ENCODE results near the gene NCDN.

NCDN gene

DNA sequence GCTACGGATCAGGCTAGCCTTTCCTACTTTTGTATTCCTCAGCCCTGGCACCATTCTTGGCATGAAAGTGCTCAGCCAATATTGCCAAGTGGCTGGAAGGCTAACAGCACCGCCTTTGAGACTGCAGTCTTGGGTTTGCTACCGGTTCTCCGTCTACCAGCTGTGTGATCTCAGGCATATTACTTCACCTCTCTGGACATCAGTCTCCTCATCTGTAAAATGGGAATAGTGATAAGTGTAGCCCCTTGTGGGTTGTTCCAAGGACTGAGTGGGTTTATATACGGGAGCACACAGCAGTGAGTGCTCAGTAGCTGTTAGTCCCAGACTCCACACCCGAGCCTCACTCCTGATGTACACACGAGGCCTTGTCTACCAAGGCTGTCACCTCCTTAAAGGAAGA is 29.2 kb downstream of the NCDN start:
- Histone ChIP-seq H3K23ac (ENCODE audit: low read depth, low read length, poor library complexity) (no peak overlapping the region), H3K4ac (ENCODE audit: low read length) (no peak overlapping the region), H2BK15ac (ENCODE audit: low read length) (no peak overlapping the region), H2BK120ac (ENCODE audit: low read depth, low read length) (no peak overlapping the region), H3K27me3 (ENCODE audit: control insufficient read depth in 3 of 3, insufficient read depth in 3 of 3, low read depth in 1 of 3, low read length in 3 of 3) (no peaks in the 10 kb centered on the region), H4K8ac (ENCODE audit: low read depth, low read length) (no peak overlapping the region), H2AK5ac (ENCODE audit: low read depth, low read length) (no peak overlapping the region), H3K27ac (replicated peaks; ENCODE audit: low read length) (no peak overlapping the region), H3K79me1 (ENCODE audit: low read depth, low read length) (no peaks in the 10 kb centered on the region), H3K18ac (ENCODE audit: low read length) (no peak overlapping the region), H3K4me2 (ENCODE audit: insufficient read depth, low read length, poor library complexity, severe bottlenecking) (no peak overlapping the region), H3K9me3 (replicated peaks in 1 of 2; ENCODE audit: control insufficient read depth in 2 of 2, insufficient read depth in 1 of 2, low read depth in 1 of 2, low read length in 2 of 2) (no peaks in the 10 kb centered on the region), H3K4me1 (ENCODE audit: control insufficient read depth in 2 of 2, insufficient read depth in 1 of 2, low read depth in 1 of 2, low read length in 2 of 2) (no peaks in the 10 kb centered on the region), H2AFZ (ENCODE audit: low read length) (no peak overlapping the region), H3K14ac (ENCODE audit: low read length) (no peak overlapping the region), H2BK12ac (ENCODE audit: low read length) (no peak overlapping the region), H3K4me3 (ENCODE audit: low read length in 2 of 2) (no peak overlapping the region), H3K36me3 (replicated peaks in 1 of 2; ENCODE audit: control insufficient read depth in 2 of 2, insufficient read depth in 2 of 2, low read length in 2 of 2) (peaks cover 0 to 4% of the 10 kb centered on the region in 2 donors), H3K9ac (ENCODE audit: low read depth, low read length, poor library complexity) (no peak overlapping the region), H4K91ac (ENCODE audit: low read depth, low read length, poor library complexity) (no peak overlapping the region), H2BK5ac (ENCODE audit: low read length) (no peak overlapping the region)
- DNase-seq (ENCODE audit: low spot score), result no peak
- no CpG with 5 or more reads among the region's 7 CpGs for WGBS, 2 donors (ENCODE audit: extremely low coverage in 2 of 2, insufficient read length in 2 of 2, insufficient replicate concordance in 1 of 2)

DNA sequence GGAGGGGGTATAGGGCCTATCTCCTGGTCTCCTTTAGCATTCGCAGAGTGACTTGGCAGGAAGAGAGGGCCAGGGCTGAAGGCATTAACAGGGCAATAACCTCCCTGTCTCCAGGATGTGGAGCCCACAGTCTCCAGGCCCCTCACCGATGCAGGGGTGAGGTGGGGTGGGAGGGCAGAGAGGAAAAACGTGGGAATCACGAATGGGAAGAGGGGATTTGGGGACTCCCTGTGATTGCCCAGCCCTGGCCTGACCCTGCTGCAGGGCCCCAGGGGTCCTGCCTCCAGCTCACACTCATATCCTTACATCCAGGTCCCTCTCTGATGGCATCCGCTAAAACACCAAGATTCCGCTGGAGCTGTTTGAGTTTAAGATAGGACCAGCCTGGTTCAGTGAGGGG is 30.1 kb downstream of the NCDN start:
- H3K4me1 ChIP-seq (ENCODE audit: control insufficient read depth in 2 of 2, insufficient read depth in 1 of 2, low read depth in 1 of 2, low read length in 2 of 2), result no peaks in the 10 kb centered on the region
- no CpG with 5 or more reads among the region's 6 CpGs for WGBS, 2 donors (ENCODE audit: extremely low coverage in 2 of 2, insufficient read length in 2 of 2, insufficient replicate concordance in 1 of 2)
- no peak overlapping the region for H2BK15ac ChIP-seq (ENCODE audit: low read length)
- no peak overlapping the region for H2BK12ac ChIP-seq (ENCODE audit: low read length)
- H2BK120ac ChIP-seq (ENCODE audit: low read depth, low read length), result no peak overlapping the region
- no peak overlapping the region for H3K9ac ChIP-seq (ENCODE audit: low read depth, low read length, poor library complexity)
- no peak overlapping the region for H2AFZ ChIP-seq (ENCODE audit: low read length)
- no peak overlapping the region for H3K4me3 ChIP-seq (ENCODE audit: low read length in 2 of 2)
- H3K9me3 ChIP-seq (replicated peaks in 1 of 2; ENCODE audit: control insufficient read depth in 2 of 2, insufficient read depth in 1 of 2, low read depth in 1 of 2, low read length in 2 of 2), result no peaks in the 10 kb centered on the region
- H3K14ac ChIP-seq (ENCODE audit: low read length), result no peak overlapping the region
- H3K36me3 ChIP-seq (replicated peaks in 1 of 2; ENCODE audit: control insufficient read depth in 2 of 2, insufficient read depth in 2 of 2, low read length in 2 of 2), result peaks cover 0 to 4% of the 10 kb centered on the region in 2 donors
- no peak overlapping the region for H3K4ac ChIP-seq (ENCODE audit: low read length)
- no peak overlapping the region for H3K23ac ChIP-seq (ENCODE audit: low read depth, low read length, poor library complexity)
- DNase-seq (ENCODE audit: low spot score), result no peak
- no peak overlapping the region for H4K8ac ChIP-seq (ENCODE audit: low read depth, low read length)
- H2AK5ac ChIP-seq (ENCODE audit: low read depth, low read length), result no peak overlapping the region
- H3K4me2 ChIP-seq (ENCODE audit: insufficient read depth, low read length, poor library complexity, severe bottlenecking), result no peak overlapping the region
- no peak overlapping the region for H2BK5ac ChIP-seq (ENCODE audit: low read length)
- H3K27me3 ChIP-seq (ENCODE audit: control insufficient read depth in 3 of 3, insufficient read depth in 3 of 3, low read depth in 1 of 3, low read length in 3 of 3), result no peaks in the 10 kb centered on the region
- no peaks in the 10 kb centered on the region for H3K79me1 ChIP-seq (ENCODE audit: low read depth, low read length)
- H4K91ac ChIP-seq (ENCODE audit: low read depth, low read length, poor library complexity), result no peak overlapping the region
- no peak overlapping the region for H3K27ac ChIP-seq (replicated peaks; ENCODE audit: low read length)
- H3K18ac ChIP-seq (ENCODE audit: low read length), result no peak overlapping the region

DNA sequence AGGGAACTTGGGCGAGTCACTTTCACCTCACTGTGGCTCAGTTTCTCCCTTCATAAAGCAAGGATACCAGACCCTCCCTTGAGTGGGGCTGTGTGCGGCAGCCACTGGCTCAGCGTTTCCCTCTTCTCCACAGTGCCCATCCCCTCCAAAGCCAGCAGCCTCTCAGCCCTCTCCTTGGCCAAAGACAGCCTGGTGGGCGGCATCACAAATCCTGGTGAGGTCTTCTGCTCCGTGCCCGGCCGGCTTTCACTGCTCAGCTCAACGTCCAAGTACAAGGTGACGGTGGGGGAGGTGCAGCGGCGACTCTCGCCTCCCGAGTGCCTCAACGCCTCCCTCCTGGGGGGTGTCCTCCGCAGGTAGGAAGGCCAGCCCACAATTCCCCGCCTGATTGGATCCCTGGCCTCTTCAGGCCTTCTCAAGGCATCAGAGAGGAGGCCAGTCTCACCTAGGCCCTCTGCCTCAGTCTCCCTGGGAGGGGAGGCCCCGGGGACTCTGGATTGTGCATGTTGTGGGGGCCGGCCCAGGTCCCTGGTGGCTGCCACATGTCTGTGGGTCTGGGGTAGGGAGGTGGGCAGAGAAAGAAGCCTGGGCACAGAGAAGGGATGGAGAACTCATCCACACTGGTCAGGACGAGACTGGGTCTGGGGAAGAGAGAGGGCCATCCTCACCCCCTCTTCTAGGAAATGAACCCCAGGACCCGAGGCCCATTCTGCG is 30.8 kb downstream of the NCDN start:
- no peak overlapping the region for H3K14ac ChIP-seq (ENCODE audit: low read length)
- H3K4me2 ChIP-seq (ENCODE audit: insufficient read depth, low read length, poor library complexity, severe bottlenecking), result no peak overlapping the region
- H3K4ac ChIP-seq (ENCODE audit: low read length), result no peak overlapping the region
- no peak overlapping the region for H2AK5ac ChIP-seq (ENCODE audit: low read depth, low read length)
- H3K18ac ChIP-seq (ENCODE audit: low read length), result no peak overlapping the region
- no peaks in the 10 kb centered on the region for H3K79me1 ChIP-seq (ENCODE audit: low read depth, low read length)
- H3K9ac ChIP-seq (ENCODE audit: low read depth, low read length, poor library complexity), result no peak overlapping the region
- no peak overlapping the region for H2AFZ ChIP-seq (ENCODE audit: low read length)
- H3K27ac ChIP-seq (replicated peaks; ENCODE audit: low read length), result no peak overlapping the region
- no peak overlapping the region for H3K23ac ChIP-seq (ENCODE audit: low read depth, low read length, poor library complexity)
- H4K8ac ChIP-seq (ENCODE audit: low read depth, low read length), result no peak overlapping the region
- peaks cover 0 to 4% of the 10 kb centered on the region in 2 donors for H3K36me3 ChIP-seq (replicated peaks in 1 of 2; ENCODE audit: control insufficient read depth in 2 of 2, insufficient read depth in 2 of 2, low read length in 2 of 2)
- H2BK15ac ChIP-seq (ENCODE audit: low read length), result no peak overlapping the region
- no peak overlapping the region for H3K4me3 ChIP-seq (ENCODE audit: low read length in 2 of 2)
- H2BK12ac ChIP-seq (ENCODE audit: low read length), result no peak overlapping the region
- DNase-seq (ENCODE audit: low spot score), result no peak
- H4K91ac ChIP-seq (ENCODE audit: low read depth, low read length, poor library complexity), result no peak overlapping the region
- H3K27me3 ChIP-seq (ENCODE audit: control insufficient read depth in 3 of 3, insufficient read depth in 3 of 3, low read depth in 1 of 3, low read length in 3 of 3), result no peaks in the 10 kb centered on the region
- no CpG with 5 or more reads among the region's 21 CpGs for WGBS, 2 donors (ENCODE audit: extremely low coverage in 2 of 2, insufficient read length in 2 of 2, insufficient replicate concordance in 1 of 2)
- no peak overlapping the region for H2BK120ac ChIP-seq (ENCODE audit: low read depth, low read length)
- H2BK5ac ChIP-seq (ENCODE audit: low read length), result no peak overlapping the region
- H3K9me3 ChIP-seq (replicated peaks in 1 of 2; ENCODE audit: control insufficient read depth in 2 of 2, insufficient read depth in 1 of 2, low read depth in 1 of 2, low read length in 2 of 2), result no peaks in the 10 kb centered on the region
- no peaks in the 10 kb centered on the region for H3K4me1 ChIP-seq (ENCODE audit: control insufficient read depth in 2 of 2, insufficient read depth in 1 of 2, low read depth in 1 of 2, low read length in 2 of 2)

DNA sequence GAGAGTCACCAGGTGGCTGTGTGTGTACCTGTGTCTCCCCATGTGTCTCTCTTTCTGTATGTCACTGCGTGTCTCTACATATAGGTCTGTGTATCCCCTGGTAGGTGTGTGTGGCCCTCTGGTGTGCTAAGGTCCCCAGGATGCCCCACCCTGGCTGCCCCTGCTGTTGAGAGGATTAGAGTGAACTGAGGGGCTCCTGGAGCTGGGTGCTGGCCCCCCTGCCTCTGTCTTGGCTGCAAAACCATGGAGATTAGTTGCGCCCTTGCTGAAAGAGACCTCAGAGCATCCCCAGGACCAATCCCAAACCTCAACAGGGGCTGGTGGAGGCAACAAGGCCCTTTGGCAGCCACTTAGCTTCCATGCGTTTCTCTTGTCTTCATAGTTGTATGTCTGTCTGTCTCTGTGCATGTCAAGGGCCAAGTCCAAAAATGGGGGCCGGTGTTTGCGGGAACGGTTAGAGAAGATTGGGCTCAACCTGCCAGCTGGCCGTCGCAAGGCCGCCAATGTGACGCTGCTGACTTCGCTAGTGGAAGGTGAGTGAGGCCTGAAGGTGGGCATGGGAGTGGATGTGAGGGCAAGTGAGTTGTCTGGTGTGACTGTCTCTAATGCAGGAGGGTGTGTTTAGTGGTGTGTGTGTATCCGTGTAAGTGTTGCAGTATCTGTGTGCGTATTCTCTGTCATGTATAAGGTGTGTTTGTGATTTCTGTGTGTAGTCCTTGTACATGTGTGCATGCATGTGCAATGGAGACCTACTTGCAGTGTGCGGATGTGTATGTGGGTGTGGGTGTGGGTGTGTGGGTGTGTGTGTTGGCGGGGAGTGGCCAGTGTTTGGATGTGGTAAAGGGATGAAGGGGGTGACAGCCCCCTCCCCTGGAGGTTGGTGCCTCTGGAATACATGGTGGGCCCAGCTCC is 32.2 kb downstream of the NCDN start:
- DNase-seq (ENCODE audit: low spot score), result no peak
- no peak overlapping the region for H2BK5ac ChIP-seq (ENCODE audit: low read length)
- no peak overlapping the region for H3K18ac ChIP-seq (ENCODE audit: low read length)
- H3K14ac ChIP-seq (ENCODE audit: low read length), result no peak overlapping the region
- no peak overlapping the region for H3K4me2 ChIP-seq (ENCODE audit: insufficient read depth, low read length, poor library complexity, severe bottlenecking)
- WGBS, 2 donors (ENCODE audit: extremely low coverage in 2 of 2, insufficient read length in 2 of 2, insufficient replicate concordance in 1 of 2), result no CpG with 5 or more reads among the region's 15 CpGs
- H2BK15ac ChIP-seq (ENCODE audit: low read length), result no peak overlapping the region
- H3K23ac ChIP-seq (ENCODE audit: low read depth, low read length, poor library complexity), result peak overlapping the region; percentile 58
- no peak overlapping the region for H3K4me3 ChIP-seq (ENCODE audit: low read length in 2 of 2)
- H3K9ac ChIP-seq (ENCODE audit: low read depth, low read length, poor library complexity), result no peak overlapping the region
- H3K27ac ChIP-seq (replicated peaks; ENCODE audit: low read length), result no peak overlapping the region
- H3K4me1 ChIP-seq (ENCODE audit: control insufficient read depth in 2 of 2, insufficient read depth in 1 of 2, low read depth in 1 of 2, low read length in 2 of 2), result no peaks in the 10 kb centered on the region
- H2AFZ ChIP-seq (ENCODE audit: low read length), result no peak overlapping the region
- no peak overlapping the region for H2AK5ac ChIP-seq (ENCODE audit: low read depth, low read length)
- peaks cover 0 to 4% of the 10 kb centered on the region in 2 donors for H3K36me3 ChIP-seq (replicated peaks in 1 of 2; ENCODE audit: control insufficient read depth in 2 of 2, insufficient read depth in 2 of 2, low read length in 2 of 2)
- no peak overlapping the region for H3K4ac ChIP-seq (ENCODE audit: low read length)
- H3K9me3 ChIP-seq (replicated peaks in 1 of 2; ENCODE audit: control insufficient read depth in 2 of 2, insufficient read depth in 1 of 2, low read depth in 1 of 2, low read length in 2 of 2), result no peaks in the 10 kb centered on the region
- H4K91ac ChIP-seq (ENCODE audit: low read depth, low read length, poor library complexity), result peak overlapping the region; percentile 6
- H4K8ac ChIP-seq (ENCODE audit: low read depth, low read length), result no peak overlapping the region
- H2BK12ac ChIP-seq (ENCODE audit: low read length), result no peak overlapping the region
- no peak overlapping the region for H2BK120ac ChIP-seq (ENCODE audit: low read depth, low read length)
- no peaks in the 10 kb centered on the region for H3K27me3 ChIP-seq (ENCODE audit: control insufficient read depth in 3 of 3, insufficient read depth in 3 of 3, low read depth in 1 of 3, low read length in 3 of 3)
- H3K79me1 ChIP-seq (ENCODE audit: low read depth, low read length), result no peaks in the 10 kb centered on the region
